Endothelial cell of umbilical vein (primary cell): ENCODE data around the gene GPR32. TPM values are rescaled to one million over a fixed set of nuclear protein-coding genes. Genes with fewer than 3 reads are reported as not detected.

Experiments used
- BruUV-seq: library from RNA; stranded (reverse); fragments of 400-500 nt; replicated peaks from 2 replicates; lab custom pipeline; 2021; lab: Mats Ljungman, UMichigan
- CTCF ChIA-PET: fragments of 300-600, 350-600 bp; sonication (Branson Sonifier 250); formaldehyde crosslinking; loops from one replicate; lab custom pipeline; 2021; ENCODE audit warnings: antibody characterized with exemption, inconsistent platforms; lab: Charles Lee
- POLR2A ChIA-PET: fragments of 300-600, 350-600 bp; sonication (Branson Sonifier 250); formaldehyde crosslinking; loops from one replicate; lab custom pipeline; 2021; ENCODE audit warnings: antibody characterized with exemption, inconsistent platforms; lab: Charles Lee
- DNase-seq: peaks from one replicate; pipeline ENCODE4 v3.0.0-alpha.2; 2011; ENCODE audit warnings: low read depth, low spot score
- FAIRE-seq: peaks from 2 replicates; lab custom pipeline; 2011; peaks lifted over from hg19 to GRCh38; lab: Jason Lieb, UNC
- H2AFZ ChIP-seq: 2 replicates; pipeline ENCODE4 v1.6.0; 2012; ENCODE audit warnings: low read depth, low read length, control low read depth, inconsistent platforms
- H3K27ac ChIP-seq: 2 replicates; pipeline ENCODE4 v1.5.1; 2011; ENCODE audit warnings: low read depth, mild to moderate bottlenecking, control low read depth, low read length, moderate library complexity; ENCODE audit not compliant: insufficient read depth
- H3K27me3 ChIP-seq, 2 experiments: 2 replicates each; pipeline versions ENCODE4 v1.6.0 to v1.6.1; 2011; ENCODE audit warnings: low read length in 2 of 2, mixed read lengths in 1 of 2; ENCODE audit not compliant: control insufficient read depth in 2 of 2, insufficient read depth in 2 of 2
- H3K36me3 ChIP-seq, 2 experiments: 2 replicates in 1 of 2; 3 replicates in 1 of 2; pipeline ENCODE4 v1.5.1; 2011; ENCODE audit warnings: low read length in 2 of 2, mild to moderate bottlenecking in 1 of 2, moderate library complexity in 1 of 2; ENCODE audit not compliant: control insufficient read depth in 2 of 2, insufficient read depth in 2 of 2; ENCODE audit errors: extremely low read depth in 1 of 2
- H3K4me1 ChIP-seq: 3 replicates; pipeline ENCODE4 v1.5.1; 2011; ENCODE audit warnings: mild to moderate bottlenecking, low read length; ENCODE audit not compliant: control insufficient read depth, insufficient read depth; ENCODE audit errors: extremely low read depth
- H3K4me2 ChIP-seq: 2 replicates; pipeline ENCODE4 v1.6.1; 2011; ENCODE audit warnings: low read length, control low read depth, mixed read lengths; ENCODE audit not compliant: insufficient read depth
- H3K4me3 ChIP-seq, 3 experiments: fragments of 200-600 bp in 1 of 3; sonication (generic), shearing (Covaris generic) in 1 of 3; replicated peaks in 1 of 3; 2 replicates each; pipeline ENCODE4 v1.5.1; 2011 to 2016; ENCODE audit warnings: control low read depth in 3 of 3, low read length in 3 of 3, mild to moderate bottlenecking in 2 of 3, inconsistent platforms in 1 of 3, low read depth in 1 of 3, moderate library complexity in 1 of 3; ENCODE audit not compliant: insufficient read depth in 1 of 3
- H3K79me2 ChIP-seq: 2 replicates; pipeline ENCODE4 v1.6.0; 2012; ENCODE audit warnings: low read length, inconsistent platforms; ENCODE audit not compliant: control insufficient read depth, insufficient read depth
- H3K9ac ChIP-seq: replicated peaks from 2 replicates; pipeline ENCODE3; 2011; ENCODE audit warnings: low read length, control low read depth; ENCODE audit not compliant: insufficient read depth; ENCODE audit errors: extremely low read depth
- H3K9me1 ChIP-seq: replicated peaks from 3 replicates; pipeline ENCODE4 v1.6.0; 2011; ENCODE audit warnings: mild to moderate bottlenecking, low read length; ENCODE audit not compliant: control insufficient read depth, insufficient read depth; ENCODE audit errors: extremely low read depth
- H3K9me3 ChIP-seq: replicated peaks from 2 replicates; pipeline ENCODE4 v1.5.1; 2012; ENCODE audit warnings: low read length, inconsistent platforms; ENCODE audit not compliant: control insufficient read depth, insufficient read depth
- H4K20me1 ChIP-seq: replicated peaks from 2 replicates; pipeline ENCODE3; 2011; ENCODE audit warnings: mild to moderate bottlenecking, low read length; ENCODE audit not compliant: control insufficient read depth, insufficient read depth; ENCODE audit errors: extremely low read depth
- GATA2 ChIP-seq: IDR thresholded peaks from 2 replicates; pipeline ENCODE4 v1.7.0; 2011; ENCODE audit warnings: low read depth, mild to moderate bottlenecking, moderate library complexity, mixed read lengths, low read length; ENCODE audit not compliant: insufficient read length, insufficient read depth
- MAX ChIP-seq: IDR thresholded peaks from 2 replicates; pipeline ENCODE4 v1.6.1; 2011; ENCODE audit not compliant: insufficient read depth, insufficient read length
- MYC ChIP-seq: IDR thresholded peaks from one replicate; pipeline ENCODE4 v1.6.1; 2011; ENCODE audit warnings: mild to moderate bottlenecking, low read depth, low read length
- POLR2A ChIP-seq: IDR thresholded peaks from 2 replicates; pipeline ENCODE4 v1.6.1; 2012; ENCODE audit warnings: low read depth, mild to moderate bottlenecking, control low read depth, low read length
- dilution Hi-C: fragments of 300-500 bp; cut with MboI; formaldehyde crosslinking; loops from one replicate; pipeline ENCODE4 v1.15.0; 2019; ENCODE audit warnings: low sequenced_read_pairs; ENCODE audit not compliant: extremely low pct_ligation_motif_present
- intact Hi-C: fragments of 100-400 bp; cut with micrococcal nuclease; formaldehyde crosslinking; loops from one replicate; pipeline ENCODE4 v1.10.0; 2022
- polyA plus RNA-seq, 4 experiments: library from polyadenylated mRNA; depleted of rRNA in 3 of 4; stranded (reverse) in 3 of 4; unstranded in 1 of 4; fragments of >200 nt; gene quantifications; 2 replicates each; pipeline versions ENCODE4 v1.2.1 to v1.2.3, GENCODE V29; 2011 to 2012; ENCODE audit warnings: missing spikeins in 1 of 4
- total RNA-seq: library from RNA; stranded (reverse); gene quantifications from 2 replicates; pipeline ENCODE4 v1.2.3, GENCODE V29; 2021
- TF ChIP-seq, protein P1 (sequence below), 2 donors: IDR thresholded peaks; 1 replicate in 1 of 2; 2 replicates in 1 of 2; pipeline ENCODE4 v1.5.1; 2011; ENCODE audit warnings: low read length in 2 of 2, mild to moderate bottlenecking in 2 of 2, moderate library complexity in 2 of 2, control low read depth in 1 of 2, inconsistent platforms in 1 of 2, low read depth in 1 of 2; ENCODE audit not compliant: insufficient read depth in 1 of 2; ENCODE audit errors: extremely low read depth in 1 of 2

GPR32 gene
- total and polyA plus RNA-seq, 2 donors (not counting 3 experiments of a cell fraction or from before 2014, with no cell fraction given), result not detected

DNA sequence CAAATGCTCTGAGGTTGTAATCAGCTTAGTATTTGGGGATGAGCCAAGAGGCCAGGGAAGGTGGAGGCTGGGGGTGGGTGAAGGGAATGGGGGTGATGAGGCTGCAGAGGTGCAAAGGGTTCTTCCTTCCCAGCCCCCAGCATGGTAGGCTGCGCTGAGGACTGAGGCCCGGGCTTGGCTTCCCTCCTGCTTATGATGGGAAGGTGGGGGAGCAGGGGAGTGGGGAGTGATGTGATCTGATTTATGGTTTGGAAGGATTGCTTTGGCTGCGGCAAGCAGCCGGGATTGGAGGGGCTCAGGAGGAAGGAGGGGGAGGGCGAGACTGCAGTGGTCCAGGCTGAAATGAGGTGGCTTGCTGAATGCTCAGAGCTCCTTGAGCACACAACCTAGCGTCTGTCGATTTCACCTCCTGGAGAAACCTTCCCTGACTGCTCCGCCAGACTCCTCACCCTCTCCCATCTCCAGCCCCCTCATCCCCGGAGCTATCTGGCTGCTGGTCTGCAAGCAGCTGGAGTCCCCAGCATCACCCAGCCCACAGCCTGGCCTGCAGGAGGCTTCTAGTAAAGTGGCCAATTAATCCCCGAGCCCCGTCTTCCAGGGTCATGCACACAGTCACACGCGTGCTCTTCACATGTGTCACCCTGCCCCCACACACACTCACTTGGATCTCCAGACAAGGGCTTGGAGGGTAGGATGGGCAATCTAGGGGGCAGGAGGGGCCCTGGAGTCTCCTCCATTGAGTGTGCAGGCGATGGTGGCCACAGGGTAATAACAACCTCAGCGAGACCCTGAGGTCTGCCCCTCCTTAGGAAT is 47.9 kb upstream of the GPR32 start:
- no peaks in the 10 kb centered on the region for H3K36me3 ChIP-seq
- ChIA-PET CTCF (interaction anchor here (0.8 to 3.4 kb wide), 9 partner anchors 13 to 184 kb away, joined by 3 to 17 read pairs (median 4); no protein-coding TSS in a partner anchor), POLR2A (no interaction called here)
- TF ChIP-seq MYC, result no peak
- TF ChIP-seq MAX, result no peak
- no peak for TF ChIP-seq GATA2
- no peak for TF ChIP-seq POLR2A
- TF ChIP-seq, protein P1, sequence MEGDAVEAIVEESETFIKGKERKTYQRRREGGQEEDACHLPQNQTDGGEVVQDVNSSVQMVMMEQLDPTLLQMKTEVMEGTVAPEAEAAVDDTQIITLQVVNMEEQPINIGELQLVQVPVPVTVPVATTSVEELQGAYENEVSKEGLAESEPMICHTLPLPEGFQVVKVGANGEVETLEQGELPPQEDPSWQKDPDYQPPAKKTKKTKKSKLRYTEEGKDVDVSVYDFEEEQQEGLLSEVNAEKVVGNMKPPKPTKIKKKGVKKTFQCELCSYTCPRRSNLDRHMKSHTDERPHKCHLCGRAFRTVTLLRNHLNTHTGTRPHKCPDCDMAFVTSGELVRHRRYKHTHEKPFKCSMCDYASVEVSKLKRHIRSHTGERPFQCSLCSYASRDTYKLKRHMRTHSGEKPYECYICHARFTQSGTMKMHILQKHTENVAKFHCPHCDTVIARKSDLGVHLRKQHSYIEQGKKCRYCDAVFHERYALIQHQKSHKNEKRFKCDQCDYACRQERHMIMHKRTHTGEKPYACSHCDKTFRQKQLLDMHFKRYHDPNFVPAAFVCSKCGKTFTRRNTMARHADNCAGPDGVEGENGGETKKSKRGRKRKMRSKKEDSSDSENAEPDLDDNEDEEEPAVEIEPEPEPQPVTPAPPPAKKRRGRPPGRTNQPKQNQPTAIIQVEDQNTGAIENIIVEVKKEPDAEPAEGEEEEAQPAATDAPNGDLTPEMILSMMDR (IDR thresholded peaks at IDR 0.05; ENCODE audit: extremely low read depth in 1 of 2, insufficient read depth in 1 of 2, low read depth in 1 of 2, low read length in 2 of 2), result no peak
- intact Hi-C loops (loop anchor here (5.0 kb wide), 3 partner anchors 115 to 395 kb away; partner anchors contain the start of gene KCNC3), dilution Hi-C loops (no loop called here)
- H2AFZ ChIP-seq, result peak overlapping the region; percentile 72
- H3K9ac ChIP-seq, result no peak overlapping the region
- H3K4me2 ChIP-seq, result no peak overlapping the region
- no peaks in the 10 kb centered on the region for H3K9me3 ChIP-seq
- DNase-seq (no peak), FAIRE-seq (no peak)
- H3K79me2 ChIP-seq, result no peaks in the 10 kb centered on the region
- H3K27ac ChIP-seq, result no peak overlapping the region
- H3K4me1 ChIP-seq, result peaks cover 16% of the 10 kb centered on the region
- H4K20me1 ChIP-seq, result no peaks in the 10 kb centered on the region
- no peak overlapping the region for H3K4me3 ChIP-seq
- peaks cover 3% of the 10 kb centered on the region in 2 experiments for H3K27me3 ChIP-seq
- no peaks in the 10 kb centered on the region for H3K9me1 ChIP-seq
- no TSS peak for BruUV-seq
